Peyer's patch (tissue), 4 donors: Measurements from ENCODE around the gene RNASEL.

ENCODE experiments used
- POLR2A ChIP-seq, 2 donors: fragments of 450-650 bp; IDR thresholded peaks; one replicate each; pipeline ENCODE4 v1.5.1; 2017; ENCODE audit warnings: antibody characterized with exemption in 2 of 2, mild to moderate bottlenecking in 2 of 2, moderate library complexity in 2 of 2
- TF ChIP-seq, protein P1 (sequence below), 6 experiments: fragments of 450-650 bp in 4 of 6; fragments of 200-600 bp in 2 of 6; sonication (generic) in 1 of 6; IDR thresholded peaks; one replicate each; pipeline ENCODE4 v1.5.1; 2017 to 2019; ENCODE audit warnings: antibody characterized with exemption in 6 of 6, mild to moderate bottlenecking in 3 of 6, moderate library complexity in 1 of 6

- TF ChIP-seq, protein P1, sequence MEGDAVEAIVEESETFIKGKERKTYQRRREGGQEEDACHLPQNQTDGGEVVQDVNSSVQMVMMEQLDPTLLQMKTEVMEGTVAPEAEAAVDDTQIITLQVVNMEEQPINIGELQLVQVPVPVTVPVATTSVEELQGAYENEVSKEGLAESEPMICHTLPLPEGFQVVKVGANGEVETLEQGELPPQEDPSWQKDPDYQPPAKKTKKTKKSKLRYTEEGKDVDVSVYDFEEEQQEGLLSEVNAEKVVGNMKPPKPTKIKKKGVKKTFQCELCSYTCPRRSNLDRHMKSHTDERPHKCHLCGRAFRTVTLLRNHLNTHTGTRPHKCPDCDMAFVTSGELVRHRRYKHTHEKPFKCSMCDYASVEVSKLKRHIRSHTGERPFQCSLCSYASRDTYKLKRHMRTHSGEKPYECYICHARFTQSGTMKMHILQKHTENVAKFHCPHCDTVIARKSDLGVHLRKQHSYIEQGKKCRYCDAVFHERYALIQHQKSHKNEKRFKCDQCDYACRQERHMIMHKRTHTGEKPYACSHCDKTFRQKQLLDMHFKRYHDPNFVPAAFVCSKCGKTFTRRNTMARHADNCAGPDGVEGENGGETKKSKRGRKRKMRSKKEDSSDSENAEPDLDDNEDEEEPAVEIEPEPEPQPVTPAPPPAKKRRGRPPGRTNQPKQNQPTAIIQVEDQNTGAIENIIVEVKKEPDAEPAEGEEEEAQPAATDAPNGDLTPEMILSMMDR (IDR thresholded peaks at IDR 0.05), result no peak
- TF ChIP-seq POLR2A (IDR thresholded peaks at IDR 0.05), result no peak
These were observed 8.3 kb downstream of the RNASEL start for GRCh38 chr1:182580736-182581135.
